WTC11 (cell line): ENCODE data around the gene PCSK7. TPM values are rescaled to one million over a fixed set of nuclear protein-coding genes. Genes with fewer than 3 reads are reported as not detected.

Experiments
- ATAC-seq: fragments of 200-7000 bp; cut with Tn5 transposase; 2 replicates; pipeline ENCODE4 v1.10.0; 2021; ENCODE audit warnings: mild to moderate bottlenecking, moderate library complexity
- CTCF ChIA-PET: fragments of 300-600 bp; sonication (Branson Sonifier 250); formaldehyde crosslinking; loops from one replicate; lab custom pipeline; 2021; ENCODE audit warnings: antibody characterized with exemption; lab: Charles Lee
- POLR2A ChIA-PET: fragments of 350-600 bp; sonication (Branson Sonifier 250); formaldehyde crosslinking; loops from one replicate; lab custom pipeline; 2021; ENCODE audit warnings: antibody characterized with exemption; lab: Charles Lee
- DNase-seq: peaks from one replicate; pipeline ENCODE4 v3.0.0; 2021; ENCODE audit warnings: low spot score
- H3K27ac Mint-ChIP-seq: 2 replicates; pipeline ENCODE4 v1.8.0; 2021; ENCODE audit warnings: mixed read lengths
- H3K27me3 Mint-ChIP-seq: 2 replicates; pipeline ENCODE4 v1.8.0; 2021; ENCODE audit warnings: low read depth, mild to moderate bottlenecking, moderate library complexity, mixed read lengths
- H3K36me3 Mint-ChIP-seq: 2 replicates; pipeline ENCODE4 v1.8.0; 2021; ENCODE audit warnings: mixed read lengths
- H3K4me1 Mint-ChIP-seq: 2 replicates; pipeline ENCODE4 v1.8.0; 2022; ENCODE audit warnings: mixed read lengths
- H3K4me3 Mint-ChIP-seq: 2 replicates; pipeline ENCODE4 v1.8.0; 2021; ENCODE audit warnings: mild to moderate bottlenecking, moderate library complexity, mixed read lengths
- H3K9me3 Mint-ChIP-seq: 2 replicates; pipeline ENCODE4 v1.8.0; 2021; ENCODE audit warnings: mixed read lengths
- ATF2 ChIP-seq: sonication (generic); formaldehyde crosslinking; IDR thresholded peaks from 2 replicates; pipeline ENCODE4 v1.8.1; 2022; ENCODE audit warnings: low read depth, missing genetic modification reagents, borderline replicate concordance
- ATF3 ChIP-seq: sonication (generic); formaldehyde crosslinking; conservative IDR thresholded peaks from 2 replicates; pipeline ENCODE4 v1.8.1; 2022; ENCODE audit warnings: mild to moderate bottlenecking, missing genetic modification reagents
- ATF6 ChIP-seq: sonication (generic); formaldehyde crosslinking; IDR thresholded peaks from 2 replicates; pipeline ENCODE4 v1.8.1; 2023; ENCODE audit warnings: mild to moderate bottlenecking, missing genetic modification reagents
- CTCF ChIP-seq: fragments of 200-600 bp; IDR thresholded peaks from 2 replicates; pipeline ENCODE4 v1.8.0; 2022; ENCODE audit warnings: antibody characterized with exemption
- NFATC4 ChIP-seq: fragments of 250-450 bp; sonication (Bioruptor Pico); IDR thresholded peaks from 2 replicates; pipeline ENCODE4 v1.9.0; 2021; ENCODE audit warnings: mild to moderate bottlenecking
- NR2C2 ChIP-seq: sonication (generic); formaldehyde crosslinking; IDR thresholded peaks from 2 replicates; pipeline ENCODE4 v1.8.0; 2022; ENCODE audit warnings: mild to moderate bottlenecking, missing genetic modification reagents
- STAT6 ChIP-seq: sonication (generic); formaldehyde crosslinking; conservative IDR thresholded peaks from 2 replicates; pipeline ENCODE4 v1.8.1; 2023; ENCODE audit warnings: mild to moderate bottlenecking, low read depth, missing genetic modification reagents, moderate library complexity
- ZNF121 ChIP-seq: sonication (generic); formaldehyde crosslinking; IDR thresholded peaks from 2 replicates; pipeline ENCODE4 v1.8.0; 2023; ENCODE audit warnings: missing genetic modification reagents
- ZNF317 ChIP-seq: sonication (generic); formaldehyde crosslinking; IDR thresholded peaks from 2 replicates; pipeline ENCODE4 v1.8.1; 2023; ENCODE audit warnings: low read depth, mild to moderate bottlenecking, moderate library complexity, missing genetic modification reagents, borderline replicate concordance
- ZNF512 ChIP-seq: sonication (generic); formaldehyde crosslinking; IDR thresholded peaks from 2 replicates; pipeline ENCODE4 v1.8.1; 2022; ENCODE audit warnings: missing genetic modification reagents, borderline replicate concordance
- total RNA-seq: library from RNA; stranded (reverse); gene quantifications from 3 replicates; pipeline ENCODE4 v1.2.3, GENCODE V29; 2021

The PCSK7 gene
- total RNA-seq, 1 experiment from 2014 or later, result 48.9 TPM

- H3K27me3 Mint-ChIP-seq, result no peaks in the 10 kb centered on the region
- no peak overlapping the region for H3K27ac Mint-ChIP-seq
Measured at GRCh38 chr11:117160826-117161225, 71.0 kb downstream of the PCSK7 start.

GRCh38 chr11:117159892-117160291 lies 72.0 kb downstream of the PCSK7 start:
- POLR2A ChIA-PET, result interaction anchor here (0.6 kb wide), 1 partner anchor 13 kb away, joined by 4 read pairs; no protein-coding TSS in a partner anchor
- no peak for DNase-seq
- Mint-ChIP-seq H3K9me3 (no peaks in the 10 kb centered on the region), H3K4me3 (no peak overlapping the region), H3K27me3 (no peaks in the 10 kb centered on the region), H3K27ac (no peak overlapping the region), H3K36me3 (peaks cover 52% of the 10 kb centered on the region)
- CTCF ChIA-PET, result no interaction called here
- TF ChIP-seq ATF2 (CRISPR knock-in tag), result no peak
- TF ChIP-seq NR2C2, result no peak
- no peak for TF ChIP-seq NFATC4 (CRISPR knock-in tag)
- TF ChIP-seq STAT6 (CRISPR knock-in tag), result no peak
- TF ChIP-seq, all 79 proteins: peak for 0
- H3K4me1 Mint-ChIP-seq, result no peaks in the 10 kb centered on the region
- no peak for ATAC-seq

More at GRCh38 chr11:117160826-117161225, 71.0 kb downstream of the PCSK7 start:
- Mint-ChIP-seq H3K4me1 (no peaks in the 10 kb centered on the region), H3K9me3 (no peaks in the 10 kb centered on the region), H3K36me3 (peaks cover 57% of the 10 kb centered on the region), H3K4me3 (no peak overlapping the region)
- ChIA-PET CTCF (no interaction called here), POLR2A (no interaction called here)
- ATAC-seq (no peak), DNase-seq (no peak)
- TF ChIP-seq ZNF317 (CRISPR knock-in tag) (no peak), ATF6 (CRISPR knock-in tag) (no peak), ZNF512 (no peak), CTCF (no peak)

- ChIA-PET POLR2A (interaction anchor here (1.6 kb wide), 1 partner anchor 13 kb away, joined by 5 read pairs; the partner anchor contains the start of gene PAFAH1B2), CTCF (interaction anchor here (0.5 kb wide), 1 partner anchor 188 kb away, joined by 3 read pairs; no protein-coding TSS in a partner anchor)
- Mint-ChIP-seq H3K27ac (no peak overlapping the region), H3K4me3 (no peak overlapping the region), H3K27me3 (no peaks in the 10 kb centered on the region)
- DNase-seq, result no peak
- peak; percentile 73; the same call in 1 of the 2 replicates for TF ChIP-seq ZNF121
- TF ChIP-seq ATF3, result no peak
- TF ChIP-seq, all 79 proteins: peak for 1
- H3K9me3 Mint-ChIP-seq, result no peaks in the 10 kb centered on the region
- no peaks in the 10 kb centered on the region for H3K4me1 Mint-ChIP-seq
- peaks cover 49% of the 10 kb centered on the region for H3K36me3 Mint-ChIP-seq
- ATAC-seq, result no peak
Measured at GRCh38 chr11:117157507-117157906, 74.4 kb downstream of the PCSK7 start.
